GM12878 (cell line): ENCODE data around the gene ULK4.

Experiments used
- MAX ChIP-seq: IDR thresholded peaks from 2 replicates; pipeline ENCODE4 v1.6.1; 2012; ENCODE audit warnings: low read depth, low read length, improper control_type of control experiment
- PML ChIP-seq: IDR thresholded peaks from 2 replicates; pipeline ENCODE4 v1.6.1; 2012; ENCODE audit warnings: low read length, inconsistent platforms
- POLR2AphosphoS5 ChIP-seq: IDR thresholded peaks from 2 replicates; pipeline ENCODE4 v1.6.1; 2011; ENCODE audit warnings: mild to moderate bottlenecking, low read length, inconsistent platforms
- PRDM15 ChIP-seq: fragments of 450-650 bp; formaldehyde crosslinking; IDR thresholded peaks from 2 replicates; pipeline ENCODE4 v1.4.0; 2020; ENCODE audit warnings: mild to moderate bottlenecking, moderate library complexity
- TAF1 ChIP-seq: IDR thresholded peaks from 2 replicates; pipeline ENCODE4 v1.6.1; 2011; ENCODE audit warnings: mild to moderate bottlenecking, low read depth, low read length, borderline replicate concordance
- USF2 ChIP-seq: IDR thresholded peaks from 2 replicates; pipeline ENCODE4 v1.6.1; 2011; ENCODE audit warnings: low read depth, low read length, improper control_type of control experiment, borderline replicate concordance

DNA sequence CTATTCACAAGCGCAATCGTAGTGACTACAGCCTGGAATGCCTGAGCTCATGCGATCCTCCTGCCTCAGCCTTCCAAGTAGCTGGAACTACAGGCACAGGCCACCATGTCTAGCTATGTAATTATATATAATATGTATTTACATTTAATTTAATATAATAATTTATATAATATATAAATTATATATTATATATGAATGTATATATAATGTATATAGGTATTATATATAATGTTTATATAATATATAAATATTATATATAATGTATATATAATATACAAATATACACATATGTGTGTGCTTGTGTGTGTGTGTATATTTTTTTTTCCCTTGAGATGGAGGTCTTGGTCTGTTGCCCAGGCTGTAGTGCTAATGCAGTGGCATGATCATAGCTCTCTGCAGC is 27.6 kb upstream of the ULK4 start:
- TF ChIP-seq POLR2AphosphoS5 (no peak), MAX (no peak), PRDM15 (CRISPR knock-in tag) (no peak), PML (no peak), TAF1 (no peak), USF2 (no peak)
